HG03520 (cell line): ENCODE measurements around the gene PRKAG1.

Source experiments
- ATAC-seq: cut with Tn5 transposase; IDR thresholded peaks from one replicate; pipeline ENCODE4 v1.9.1; 2021; ENCODE audit warnings: mild to moderate bottlenecking, moderate library complexity; ENCODE audit not compliant: unreplicated experiment

The PRKAG1 gene

DNA sequence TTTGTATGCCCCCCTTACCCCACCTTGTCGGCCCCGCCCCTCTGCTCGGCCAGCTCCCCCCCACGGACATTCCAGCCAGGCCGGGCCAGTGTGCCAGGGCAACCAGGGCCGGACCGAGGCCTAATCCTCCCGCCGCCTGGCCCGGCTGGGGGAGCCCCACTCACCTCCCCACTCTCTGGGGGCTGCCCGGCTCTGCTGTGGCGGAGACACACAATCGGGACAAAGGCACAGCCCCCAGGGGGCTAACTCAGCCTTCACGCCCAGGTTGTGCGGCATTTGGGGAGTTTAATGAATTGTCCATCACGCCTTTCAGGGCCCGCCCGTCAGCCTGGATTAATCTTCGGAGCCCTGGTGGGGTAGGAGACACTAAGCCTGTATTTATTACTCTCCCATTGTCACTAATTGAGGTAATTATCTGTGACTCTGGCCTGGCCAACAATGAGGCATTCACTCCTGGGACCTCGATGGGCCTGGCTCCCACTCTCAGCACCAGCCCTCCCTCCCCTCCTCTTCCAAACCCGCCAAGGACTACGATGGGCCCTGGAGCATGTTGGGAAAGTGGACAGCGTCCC lies 31.8 kb downstream of the PRKAG1 start:
- no peak for ATAC-seq

GRCh38 chr12:48985901-48986300 lies 32.7 kb downstream of the PRKAG1 start:
- ATAC-seq = no peak

DNA sequence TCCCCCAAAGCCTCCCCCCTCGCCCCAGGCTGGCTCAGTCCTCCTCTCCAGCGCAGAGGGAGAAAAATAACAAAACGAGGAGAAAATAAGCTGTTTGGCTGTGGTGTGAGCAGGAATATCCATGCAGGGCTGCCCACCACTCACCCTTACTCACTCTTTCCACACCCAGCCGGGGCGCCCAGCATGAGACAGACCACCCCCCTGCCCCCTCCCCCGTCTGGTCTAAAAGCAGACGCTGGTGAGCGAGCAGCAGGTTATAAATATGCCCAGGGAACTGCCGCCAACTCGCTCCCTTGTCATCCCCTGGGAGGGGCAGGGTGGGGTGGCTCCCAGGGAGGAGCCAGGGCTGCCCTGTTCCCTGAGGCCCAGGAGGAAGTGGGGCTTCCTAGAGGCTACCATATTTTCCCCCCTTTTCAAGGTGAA lies 33.1 kb downstream of the PRKAG1 start:
- ATAC-seq = no peak

DNA sequence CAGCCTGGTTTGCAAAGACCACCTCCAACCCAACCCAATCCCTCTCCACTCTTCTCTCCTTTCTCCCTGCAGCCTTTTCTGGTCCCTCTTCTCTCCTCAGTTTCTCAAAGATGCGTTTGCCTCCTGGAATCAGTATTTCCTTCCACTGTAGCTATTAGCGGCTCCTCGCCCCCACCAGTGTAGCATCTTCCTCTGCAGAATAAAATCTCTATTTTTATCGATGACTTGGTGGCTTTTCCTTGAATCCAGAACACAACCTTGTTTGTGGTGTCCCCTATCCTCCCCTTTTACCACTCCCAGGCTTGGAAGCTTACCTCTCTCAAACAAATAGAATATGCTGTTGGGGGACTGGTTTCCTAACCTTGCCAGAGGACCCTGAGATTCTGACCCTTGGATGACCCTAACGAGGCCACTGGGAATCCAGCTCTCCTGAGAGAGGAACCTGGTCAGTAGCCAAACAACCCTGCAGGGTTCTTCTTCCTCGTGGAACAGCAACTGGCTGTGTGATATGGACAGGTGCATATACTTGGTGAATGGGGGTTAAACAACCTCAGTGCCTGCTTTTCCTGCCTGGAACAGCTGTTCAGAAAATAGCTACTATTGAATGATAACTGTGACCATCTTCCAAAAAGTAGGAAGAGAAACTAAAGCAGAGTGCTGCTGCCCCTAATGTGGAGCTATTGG lies 36.0 kb downstream of the PRKAG1 start:
- ATAC-seq = no peak

- no peak for ATAC-seq
Measured at GRCh38 chr12:48981757-48982157, 36.8 kb downstream of the PRKAG1 start.

GRCh38 chr12:48980953-48981756 lies 37.4 kb downstream of the PRKAG1 start:
- ATAC-seq = no peak

DNA sequence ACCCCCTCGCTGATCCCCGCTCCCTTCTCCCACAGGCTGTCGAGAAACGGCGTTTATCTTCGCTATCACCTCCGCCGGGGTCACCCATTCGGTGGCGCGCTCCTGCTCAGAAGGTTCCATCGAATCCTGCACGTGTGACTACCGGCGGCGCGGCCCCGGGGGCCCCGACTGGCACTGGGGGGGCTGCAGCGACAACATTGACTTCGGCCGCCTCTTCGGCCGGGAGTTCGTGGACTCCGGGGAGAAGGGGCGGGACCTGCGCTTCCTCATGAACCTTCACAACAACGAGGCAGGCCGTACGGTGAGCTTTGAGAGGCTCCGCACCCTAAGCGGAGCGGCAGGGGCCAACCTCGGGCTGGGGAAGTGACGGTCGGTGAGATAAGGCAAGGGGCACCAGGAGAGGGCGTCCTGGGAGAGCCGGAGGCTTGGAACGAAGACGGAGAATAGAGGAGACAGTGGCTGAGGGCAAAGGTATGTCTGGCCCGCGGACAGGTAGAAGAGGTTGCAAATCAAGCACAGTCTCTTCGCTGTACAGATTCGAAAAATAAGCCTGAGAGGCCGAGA lies 38.1 kb downstream of the PRKAG1 start:
- no peak for ATAC-seq

- no peak for ATAC-seq
Measured at GRCh38 chr12:48979602-48980388, 38.8 kb downstream of the PRKAG1 start.

GRCh38 chr12:48978741-48979601 lies 39.6 kb downstream of the PRKAG1 start:
- ATAC-seq = no peak

DNA sequence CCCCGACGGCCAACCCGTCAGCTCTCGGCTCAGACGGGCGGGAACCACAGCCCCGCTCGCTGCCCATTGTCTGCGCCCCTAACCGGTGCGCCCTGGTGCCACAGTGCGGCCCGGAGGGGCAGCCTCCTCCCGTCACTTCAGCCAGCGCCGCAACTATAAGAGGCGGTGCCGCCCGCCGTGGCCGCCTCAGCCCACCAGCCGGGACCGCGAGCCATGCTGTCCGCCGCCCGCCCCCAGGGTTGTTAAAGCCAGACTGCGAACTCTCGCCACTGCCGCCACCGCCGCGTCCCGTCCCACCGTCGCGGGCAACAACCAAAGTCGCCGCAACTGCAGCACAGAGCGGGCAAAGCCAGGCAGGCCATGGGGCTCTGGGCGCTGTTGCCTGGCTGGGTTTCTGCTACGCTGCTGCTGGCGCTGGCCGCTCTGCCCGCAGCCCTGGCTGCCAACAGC lies 40.3 kb downstream of the PRKAG1 start, which contains the start of gene WNT1:
WNT1 (plus strand) TSS at position 32 of the 450 bp plus-strand sequence; CDS start at position 361, 329 bp downstream.
- ATAC-seq = no peak

GRCh38 chr12:48977290-48978281 lies 41.0 kb downstream of the PRKAG1 start:
- no peak for ATAC-seq

DNA sequence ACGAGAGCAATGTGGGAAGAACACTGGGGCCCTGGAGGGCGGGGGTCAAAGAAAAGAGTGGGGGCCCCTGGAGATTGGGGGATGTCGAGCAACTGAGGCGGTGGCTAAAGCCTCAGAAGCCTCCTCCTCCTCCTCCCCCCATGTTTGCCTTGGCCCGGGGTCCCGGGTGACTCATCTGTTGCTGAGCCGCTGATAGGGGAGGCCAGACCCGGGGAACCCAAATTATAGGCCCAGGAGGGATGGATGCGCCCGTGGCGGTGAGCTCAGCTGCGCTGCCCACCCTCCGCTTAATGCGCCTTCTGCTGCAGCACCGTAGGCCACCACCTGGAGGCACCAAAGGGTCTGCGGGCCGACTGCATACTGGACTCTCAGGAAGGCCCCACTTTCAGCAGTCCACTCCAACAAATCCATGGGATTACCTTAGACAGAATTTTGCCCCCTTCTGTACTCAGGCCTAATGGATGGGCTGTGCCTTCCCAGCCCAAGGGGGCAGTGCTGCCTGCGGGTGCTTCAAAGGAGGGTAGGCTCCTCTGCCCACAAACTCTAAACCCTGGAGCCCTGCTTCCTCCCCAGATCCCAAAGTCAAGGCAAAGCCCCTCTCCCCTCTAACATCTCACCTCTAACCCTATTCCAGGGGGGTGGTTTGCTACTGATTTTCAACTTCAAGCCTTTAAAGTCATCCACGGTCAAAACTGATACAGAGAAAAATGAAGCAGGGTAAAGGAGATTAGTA lies 44.5 kb downstream of the PRKAG1 start:
- no peak for ATAC-seq

GRCh38 chr12:48973531-48973930 lies 45.0 kb downstream of the PRKAG1 start:
- ATAC-seq = no peak

- no peak for ATAC-seq
Measured at GRCh38 chr12:48972952-48973483, 45.6 kb downstream of the PRKAG1 start.

GRCh38 chr12:48972213-48972951 lies 46.2 kb downstream of the PRKAG1 start:
- no peak for ATAC-seq

DNA sequence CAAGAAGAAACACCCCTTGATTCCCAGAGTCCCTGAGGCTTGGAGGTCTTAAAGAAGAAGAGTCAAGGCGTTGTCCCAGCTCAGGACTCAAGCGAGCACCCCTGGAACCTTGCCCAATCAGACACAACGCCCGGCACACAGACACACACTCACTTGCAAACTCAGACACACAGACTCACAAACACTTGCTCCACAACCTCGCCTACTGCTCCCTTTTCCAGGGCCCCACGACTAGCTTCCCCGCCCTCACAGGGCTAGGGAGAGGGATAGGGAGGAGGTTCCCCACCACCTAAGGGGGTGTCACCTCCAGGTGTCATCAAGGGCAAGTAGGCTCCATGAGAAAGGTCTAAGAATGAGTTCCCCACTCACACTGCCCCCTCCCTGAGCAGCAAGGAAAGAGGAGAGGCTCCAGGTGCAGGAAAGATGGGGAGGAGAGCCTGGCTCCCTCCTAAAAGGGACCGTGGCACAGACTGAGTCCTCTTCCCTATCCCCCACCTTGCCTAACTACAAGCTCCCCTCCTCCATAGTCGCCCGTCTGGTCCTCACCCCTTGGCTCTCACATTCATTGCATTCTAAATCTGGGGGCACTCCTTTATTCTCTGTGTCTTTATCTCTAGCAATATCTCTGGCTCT lies 47.8 kb downstream of the PRKAG1 start:
- no peak for ATAC-seq
